Activated naive CD4-positive, alpha-beta T cell treated with anti-CD3 and anti-CD28 coated beads, Interleukin-2, amount 10 ng/mL, durations not matched to agents 7 days and 5 days (primary cell): Measurements from ENCODE around the gene POLQ.

Source experiments
- CTCF ChIA-PET: fragments of 350-600 bp; sonication (Branson Sonifier 250); formaldehyde crosslinking; loops from one replicate; lab custom pipeline; 2021; ENCODE audit warnings: antibody characterized with exemption; lab: Charles Lee
- DNase-seq: peaks from one replicate; pipeline ENCODE4 v3.0.0-alpha.2; 2020
- H3K27ac Mint-ChIP-seq: one replicate; pipeline ENCODE4 v1.8.0; 2021; ENCODE audit warnings: mild to moderate bottlenecking, moderate library complexity, mixed read lengths
- H3K27me3 Mint-ChIP-seq: one replicate; pipeline ENCODE4 v1.8.0; 2021; ENCODE audit warnings: mild to moderate bottlenecking, mixed read lengths
- H3K36me3 Mint-ChIP-seq: one replicate; pipeline ENCODE4 v1.8.0; 2021; ENCODE audit warnings: mixed read lengths
- H3K4me1 Mint-ChIP-seq: one replicate; pipeline ENCODE4 v1.8.0; 2021; ENCODE audit warnings: mixed read lengths
- H3K4me3 Mint-ChIP-seq: one replicate; pipeline ENCODE4 v1.8.0; 2021; ENCODE audit warnings: mild to moderate bottlenecking, moderate library complexity, mixed read lengths
- H3K9me3 Mint-ChIP-seq: one replicate; pipeline ENCODE4 v1.8.0; 2021; ENCODE audit warnings: mixed read lengths

The POLQ gene

DNA sequence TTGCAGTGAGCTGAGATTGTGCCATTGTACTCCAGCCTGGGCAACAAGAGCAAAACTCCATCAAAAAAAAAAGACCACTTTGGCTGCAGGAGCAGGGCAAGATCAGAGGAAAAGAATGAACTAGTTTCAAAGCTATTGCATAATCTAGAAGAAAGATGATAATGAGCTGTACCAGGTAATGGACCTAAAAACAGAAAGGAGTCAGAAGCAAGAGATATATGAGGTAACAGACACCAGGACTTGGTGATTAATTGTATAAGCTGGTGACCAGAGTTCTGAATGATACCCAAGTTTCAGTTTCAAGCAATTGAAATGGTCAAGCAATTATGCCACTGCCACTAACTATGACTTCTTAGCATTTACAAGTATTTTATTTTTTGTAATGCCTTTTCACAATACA is 2.9 kb downstream of the POLQ start:
- Mint-ChIP-seq H3K27me3 (no peaks in the 10 kb centered on the region), H3K4me3 (no peak overlapping the region), H3K36me3 (peaks cover 24% of the 10 kb centered on the region), H3K9me3 (no peaks in the 10 kb centered on the region), H3K4me1 (peaks cover 43% of the 10 kb centered on the region), H3K27ac (no peak overlapping the region)
- no peak for DNase-seq
- CTCF ChIA-PET, result no interaction called here

DNA sequence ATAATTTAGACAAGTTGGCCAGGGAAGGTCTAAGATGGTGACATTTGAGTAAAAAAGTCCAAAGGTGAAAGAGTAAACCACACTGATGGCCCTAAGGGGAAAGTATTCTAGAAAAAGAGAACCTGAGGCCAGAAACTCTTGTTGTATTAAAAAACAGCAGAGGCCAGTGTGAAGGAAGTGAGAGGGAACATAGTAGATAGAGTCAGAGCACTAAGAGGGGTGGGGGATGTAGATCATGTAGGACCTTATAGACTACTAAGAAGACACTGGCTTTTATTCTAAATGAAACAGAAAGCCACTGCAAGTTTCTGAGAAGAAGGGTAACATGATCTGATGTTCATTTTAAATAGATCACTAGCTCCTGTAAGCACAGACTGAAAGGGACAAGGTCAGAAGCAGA is 14.5 kb downstream of the POLQ start:
- CTCF ChIA-PET, result no interaction called here
- Mint-ChIP-seq H3K27ac (no peak overlapping the region), H3K36me3 (peaks cover 40% of the 10 kb centered on the region)

DNA sequence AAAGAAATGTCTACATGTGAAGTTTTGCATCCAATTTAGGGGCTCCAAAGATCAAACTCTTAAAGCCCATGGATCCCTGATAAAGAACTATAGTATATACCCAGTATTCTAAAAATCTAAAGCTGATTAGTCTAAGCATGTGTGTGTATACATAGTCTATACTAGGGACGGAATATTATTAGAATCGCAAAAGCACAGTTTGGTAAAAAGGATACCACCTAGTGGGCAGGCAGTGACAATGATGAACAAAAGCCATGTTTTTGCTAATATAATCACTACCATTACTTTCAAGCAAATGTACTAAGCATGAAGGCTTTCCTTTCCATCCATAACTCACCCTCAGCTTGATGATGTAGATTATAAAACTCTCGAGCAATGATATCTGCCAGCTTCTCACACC is 16.5 kb downstream of the POLQ start:
- no peak overlapping the region for H3K4me3 Mint-ChIP-seq
- no peaks in the 10 kb centered on the region for H3K9me3 Mint-ChIP-seq

More for the DNA sequence above, 14.5 kb downstream of the POLQ start:
- H3K9me3 Mint-ChIP-seq, result no peaks in the 10 kb centered on the region
- H3K27me3 Mint-ChIP-seq, result no peaks in the 10 kb centered on the region
- no peak overlapping the region for H3K4me3 Mint-ChIP-seq
- no peaks in the 10 kb centered on the region for H3K4me1 Mint-ChIP-seq
- no peak for DNase-seq

DNA sequence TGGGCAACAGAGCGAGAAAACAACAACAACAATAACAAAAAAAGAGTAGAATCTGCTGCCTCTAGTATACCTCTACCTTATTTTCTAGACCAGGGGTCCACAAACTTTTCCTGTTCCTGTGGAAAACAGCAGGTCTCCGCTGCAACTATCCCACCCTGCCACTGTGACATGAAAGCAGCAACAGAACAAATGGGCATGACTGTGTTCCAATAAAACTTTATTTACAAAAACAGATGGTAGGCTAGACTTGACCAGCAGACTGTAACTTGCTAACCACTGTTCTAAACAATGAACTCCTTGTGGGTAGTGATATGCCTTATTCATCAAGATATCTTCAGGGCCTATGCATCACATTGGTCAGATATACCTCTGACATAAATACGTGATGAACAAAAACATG is 25.3 kb downstream of the POLQ start:
- Mint-ChIP-seq H3K4me1 (no peaks in the 10 kb centered on the region), H3K36me3 (peaks cover 68% of the 10 kb centered on the region), H3K27ac (no peak overlapping the region), H3K27me3 (no peaks in the 10 kb centered on the region), H3K9me3 (peaks cover 14% of the 10 kb centered on the region), H3K4me3 (no peak overlapping the region)
- DNase-seq, result no peak
- CTCF ChIA-PET, result no interaction called here

More for the DNA sequence above, 16.5 kb downstream of the POLQ start:
- CTCF ChIA-PET, result interaction anchor here (1.0 kb wide), 1 partner anchor 9 kb away, joined by 4 read pairs; no protein-coding TSS in a partner anchor
- Mint-ChIP-seq H3K4me1 (no peaks in the 10 kb centered on the region), H3K27ac (no peak overlapping the region), H3K27me3 (no peaks in the 10 kb centered on the region), H3K36me3 (peaks cover 41% of the 10 kb centered on the region)
- no peak for DNase-seq

DNA sequence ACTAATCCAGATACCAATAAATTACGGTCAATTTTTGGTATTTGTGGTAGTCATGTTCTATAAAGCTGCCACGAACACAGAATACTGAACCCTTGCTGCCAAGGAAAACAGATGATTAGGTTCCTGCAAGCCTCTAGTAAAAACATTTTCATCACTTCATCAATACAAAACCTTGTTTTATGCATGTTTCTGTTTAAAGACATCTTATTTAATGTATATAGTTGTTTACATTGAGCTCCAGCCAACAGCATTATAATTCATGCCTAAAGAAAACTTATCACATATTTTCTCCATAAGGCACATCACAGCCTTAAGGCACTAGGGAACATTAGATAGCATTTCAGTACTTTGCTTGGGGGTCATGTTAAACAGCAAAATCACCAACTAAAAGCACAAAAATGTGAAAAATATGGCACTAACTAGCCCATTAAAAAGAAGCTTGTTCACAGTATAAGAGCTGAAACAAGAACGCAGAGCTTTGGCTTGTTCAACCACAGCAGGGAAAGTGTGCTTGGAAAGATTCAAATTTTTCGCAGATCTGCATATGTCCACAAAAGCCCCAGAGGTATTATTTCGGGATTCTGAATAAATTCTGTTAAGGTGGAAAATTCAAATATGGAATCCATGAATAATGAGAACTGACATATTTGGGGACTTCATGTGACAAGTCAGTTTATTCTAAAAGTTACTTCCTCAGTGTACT is 27.7 kb downstream of the POLQ start:
- Mint-ChIP-seq H3K4me3 (no peak overlapping the region), H3K4me1 (no peaks in the 10 kb centered on the region), H3K27ac (no peak overlapping the region), H3K27me3 (no peaks in the 10 kb centered on the region), H3K9me3 (peaks cover 14% of the 10 kb centered on the region), H3K36me3 (peaks cover 75% of the 10 kb centered on the region)
- DNase-seq, result no peak
- CTCF ChIA-PET, result no interaction called here

DNA sequence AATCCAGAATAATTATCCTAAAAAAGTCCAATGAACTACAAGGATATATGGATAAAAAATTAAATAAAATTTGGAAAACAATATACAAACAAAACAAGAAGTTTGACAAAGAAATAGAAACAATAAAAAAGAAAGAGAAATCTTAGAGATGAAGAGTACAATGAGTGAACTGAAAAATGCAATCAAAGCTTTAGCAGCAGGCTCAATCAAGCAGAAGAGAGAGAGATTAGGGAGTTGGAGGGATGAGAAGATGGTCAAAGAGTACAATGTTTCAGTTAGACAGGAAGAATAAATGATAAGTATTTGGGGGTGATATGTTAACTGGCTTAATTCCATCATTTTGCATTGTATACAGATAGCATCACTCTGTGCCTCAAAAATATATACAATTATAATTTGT is 29.9 kb downstream of the POLQ start:
- H3K9me3 Mint-ChIP-seq, result peaks cover 14% of the 10 kb centered on the region
- H3K27ac Mint-ChIP-seq, result no peak overlapping the region
- H3K4me1 Mint-ChIP-seq, result no peaks in the 10 kb centered on the region
- DNase-seq, result no peak
- no peak overlapping the region for H3K4me3 Mint-ChIP-seq
- H3K27me3 Mint-ChIP-seq, result no peaks in the 10 kb centered on the region
- CTCF ChIA-PET, result no interaction called here
- peaks cover 66% of the 10 kb centered on the region for H3K36me3 Mint-ChIP-seq

GRCh38 chr3:121515313-121515712 is 30.5 kb downstream of the POLQ start:
- Mint-ChIP-seq H3K27ac (no peak overlapping the region), H3K36me3 (peaks cover 62% of the 10 kb centered on the region), H3K4me3 (no peak overlapping the region), H3K4me1 (no peaks in the 10 kb centered on the region), H3K27me3 (no peaks in the 10 kb centered on the region), H3K9me3 (peaks cover 14% of the 10 kb centered on the region)
- DNase-seq, result no peak
- CTCF ChIA-PET, result no interaction called here

DNA sequence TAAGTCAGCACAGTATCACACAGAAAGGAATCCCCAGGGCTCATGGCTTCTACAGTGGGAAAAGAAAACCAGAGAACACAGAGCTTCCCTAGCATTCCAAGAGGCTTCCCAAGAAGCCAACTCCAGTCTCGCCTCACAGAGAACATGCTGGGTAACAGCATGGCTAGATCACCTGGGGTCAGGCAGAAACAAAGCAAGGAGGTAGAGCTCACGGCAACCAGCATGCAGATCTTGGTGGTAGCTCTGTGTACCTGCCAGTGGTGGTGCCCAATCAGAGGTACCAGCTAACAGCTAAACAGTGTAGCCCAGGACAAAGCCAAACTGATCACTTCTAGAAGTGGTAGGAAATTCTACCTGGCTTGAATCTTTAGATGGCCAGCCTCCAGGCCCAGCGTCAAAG is 31.3 kb downstream of the POLQ start:
- Mint-ChIP-seq H3K9me3 (peaks cover 14% of the 10 kb centered on the region), H3K4me1 (no peaks in the 10 kb centered on the region), H3K4me3 (no peak overlapping the region), H3K36me3 (peaks cover 62% of the 10 kb centered on the region), H3K27me3 (no peaks in the 10 kb centered on the region), H3K27ac (no peak overlapping the region)
- no peak for DNase-seq
- CTCF ChIA-PET, result no interaction called here

DNA sequence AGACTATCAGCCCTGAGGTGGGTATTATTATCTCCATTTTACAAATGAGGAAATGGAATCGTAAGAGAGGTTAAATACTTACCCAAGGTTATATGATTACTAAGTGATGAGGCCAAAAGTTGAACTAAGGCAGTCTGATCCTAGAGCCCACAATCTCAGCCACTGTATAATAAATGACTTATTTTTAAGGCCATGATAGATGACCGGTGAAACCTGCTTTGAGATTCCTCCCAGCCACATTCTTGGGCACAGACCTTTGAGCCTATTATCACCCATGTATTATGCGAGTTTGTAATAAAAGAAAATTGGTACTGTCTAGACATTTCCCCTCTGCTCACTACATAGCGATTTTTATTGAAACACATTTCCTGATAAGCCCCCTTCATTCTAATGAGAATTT is 37.4 kb downstream of the POLQ start:
- H3K27me3 Mint-ChIP-seq, result no peaks in the 10 kb centered on the region
- CTCF ChIA-PET, result no interaction called here
- H3K36me3 Mint-ChIP-seq, result peaks cover 50% of the 10 kb centered on the region
- no peak overlapping the region for H3K27ac Mint-ChIP-seq
- DNase-seq, result no peak
- no peaks in the 10 kb centered on the region for H3K9me3 Mint-ChIP-seq
- no peaks in the 10 kb centered on the region for H3K4me1 Mint-ChIP-seq
- no peak overlapping the region for H3K4me3 Mint-ChIP-seq

DNA sequence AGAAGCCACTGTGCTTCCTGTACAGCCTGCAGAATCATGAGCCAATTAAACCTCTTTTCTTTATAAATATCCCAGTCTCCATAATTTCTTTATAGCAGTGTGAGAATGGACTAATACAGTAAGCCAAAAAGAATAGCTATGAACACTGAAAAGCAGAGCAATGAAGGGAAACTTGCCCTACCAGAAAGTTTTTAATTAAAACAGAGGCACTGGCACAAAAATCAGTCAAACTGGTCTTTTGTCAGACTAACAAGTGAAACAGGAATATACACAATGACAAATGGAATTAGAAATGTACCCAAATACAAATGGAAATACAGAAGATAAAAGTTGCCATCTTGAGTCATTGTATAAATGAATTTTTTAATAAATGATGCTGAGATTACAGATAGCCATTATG is 40.5 kb downstream of the POLQ start:
- Mint-ChIP-seq H3K27ac (peak overlapping the region; percentile 39), H3K4me3 (no peak overlapping the region), H3K27me3 (no peaks in the 10 kb centered on the region), H3K36me3 (peaks cover 52% of the 10 kb centered on the region), H3K9me3 (no peaks in the 10 kb centered on the region), H3K4me1 (no peaks in the 10 kb centered on the region)
- no peak for DNase-seq
- CTCF ChIA-PET, result no interaction called here

DNA sequence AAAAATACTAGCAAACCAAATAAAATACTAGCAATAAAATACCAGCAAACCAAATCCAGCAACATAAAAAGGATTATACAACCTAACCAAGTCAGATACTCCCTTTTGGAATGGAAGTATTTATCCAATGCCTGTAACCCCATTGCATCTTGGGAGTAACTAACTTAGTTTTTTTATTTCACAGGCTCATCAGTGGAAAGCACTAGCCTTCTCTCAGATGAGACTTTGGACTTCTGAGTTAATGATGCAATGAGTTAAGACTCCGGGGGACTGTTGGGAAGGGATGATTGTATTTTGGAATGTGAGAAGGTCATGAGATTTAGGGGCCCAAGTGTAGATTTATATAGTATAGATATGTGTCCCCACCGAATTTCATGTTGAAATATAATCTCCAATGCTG is 41.2 kb downstream of the POLQ start:
- H3K27ac Mint-ChIP-seq, result no peak overlapping the region
- no peaks in the 10 kb centered on the region for H3K27me3 Mint-ChIP-seq
- no peak for DNase-seq
- CTCF ChIA-PET, result no interaction called here
- no peak overlapping the region for H3K4me3 Mint-ChIP-seq
- H3K4me1 Mint-ChIP-seq, result no peaks in the 10 kb centered on the region
- H3K36me3 Mint-ChIP-seq, result peaks cover 48% of the 10 kb centered on the region
- no peaks in the 10 kb centered on the region for H3K9me3 Mint-ChIP-seq

DNA sequence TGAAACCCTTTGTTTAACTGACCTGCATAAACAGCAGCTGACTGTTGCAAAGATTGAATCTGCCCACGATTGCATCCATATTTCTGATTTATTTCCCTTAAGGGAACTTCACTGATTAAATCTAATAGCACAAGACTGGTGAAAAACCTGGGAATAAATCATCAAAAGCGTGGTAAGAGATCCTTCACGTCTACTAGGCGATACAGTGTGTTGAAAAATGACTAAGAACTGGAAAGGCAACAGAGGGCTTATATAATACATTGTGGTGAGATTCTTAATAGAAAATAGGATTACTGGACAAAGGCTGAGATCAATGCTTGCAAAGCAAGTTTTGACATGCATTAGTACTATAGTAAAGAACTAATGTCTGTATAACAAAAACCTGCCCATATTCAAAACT is 49.0 kb downstream of the POLQ start:
- H3K36me3 Mint-ChIP-seq, result peaks cover 38% of the 10 kb centered on the region
- H3K4me1 Mint-ChIP-seq, result no peaks in the 10 kb centered on the region
- no peak overlapping the region for H3K27ac Mint-ChIP-seq
- no peaks in the 10 kb centered on the region for H3K27me3 Mint-ChIP-seq
- no peak overlapping the region for H3K4me3 Mint-ChIP-seq
- CTCF ChIA-PET, result interaction anchor here (0.7 kb wide), 1 partner anchor 799 kb away, joined by 3 read pairs; no protein-coding TSS in a partner anchor
- no peak for DNase-seq
- no peaks in the 10 kb centered on the region for H3K9me3 Mint-ChIP-seq

- DNase-seq, result no peak
- Mint-ChIP-seq H3K4me1 (no peaks in the 10 kb centered on the region), H3K27ac (no peak overlapping the region), H3K27me3 (no peaks in the 10 kb centered on the region), H3K4me3 (no peak overlapping the region), H3K9me3 (no peaks in the 10 kb centered on the region), H3K36me3 (peaks cover 55% of the 10 kb centered on the region)
- CTCF ChIA-PET, result no interaction called here
Measured at GRCh38 chr3:121493431-121493830, 52.4 kb downstream of the POLQ start.

DNA sequence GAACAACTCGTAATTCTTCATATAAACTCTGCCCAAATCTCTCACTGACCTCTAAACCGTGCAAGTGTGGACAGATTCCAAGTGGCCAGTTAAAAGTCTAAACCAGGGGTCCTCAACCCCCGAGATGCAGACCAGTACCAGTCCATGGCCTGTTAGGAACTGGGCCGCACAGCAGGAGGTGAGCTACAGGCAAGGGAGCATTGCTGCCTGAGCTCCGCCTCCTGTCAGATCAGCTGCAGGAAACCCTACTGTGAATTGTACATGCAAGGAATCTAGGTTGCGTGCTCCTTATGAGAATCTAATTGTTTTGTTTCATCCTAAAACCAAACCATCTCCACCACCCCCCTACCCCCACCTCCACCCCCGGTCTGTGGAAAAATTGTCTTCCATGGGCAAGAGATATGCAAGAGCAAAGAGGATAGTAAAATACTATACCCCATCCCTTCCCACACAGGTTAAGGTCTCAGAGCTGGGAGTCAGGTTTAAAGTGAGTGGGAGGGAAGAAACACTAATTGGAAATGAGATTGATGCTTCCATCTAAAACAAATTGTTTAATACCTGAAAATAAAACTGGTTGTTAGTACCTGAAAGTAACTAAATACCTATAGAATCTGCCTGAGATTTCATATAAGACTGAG is 54.0 kb downstream of the POLQ start:
- H3K36me3 Mint-ChIP-seq, result peaks cover 57% of the 10 kb centered on the region
- CTCF ChIA-PET, result interaction anchor here (0.8 kb wide), 1 partner anchor 52 kb away, joined by 3 read pairs; no protein-coding TSS in a partner anchor

DNA sequence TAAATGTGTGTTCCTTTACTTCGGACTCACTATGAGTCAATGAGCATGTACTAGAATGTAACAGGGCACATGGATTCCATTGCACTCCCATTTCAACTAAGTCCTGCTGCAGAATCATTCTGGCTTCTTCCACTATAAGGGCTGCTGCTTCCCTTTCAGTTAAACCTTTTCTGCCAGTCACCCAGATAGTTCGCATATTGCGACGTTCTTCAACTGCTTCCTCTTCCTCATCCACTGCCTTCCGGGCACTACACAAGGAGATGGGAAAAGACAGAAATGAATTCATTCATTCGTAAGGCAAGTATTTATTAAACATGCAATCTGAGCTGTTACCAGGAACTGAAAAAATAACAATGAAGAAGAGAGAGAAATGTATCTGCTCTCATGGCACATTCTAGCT is 55.6 kb downstream of the POLQ start:
- H3K9me3 Mint-ChIP-seq, result no peaks in the 10 kb centered on the region
- no peak overlapping the region for H3K4me3 Mint-ChIP-seq
- no peaks in the 10 kb centered on the region for H3K27me3 Mint-ChIP-seq
- DNase-seq, result no peak
- CTCF ChIA-PET, result no interaction called here
- no peaks in the 10 kb centered on the region for H3K4me1 Mint-ChIP-seq
- H3K36me3 Mint-ChIP-seq, result peaks cover 50% of the 10 kb centered on the region
- no peak overlapping the region for H3K27ac Mint-ChIP-seq

More for the DNA sequence above, 54.0 kb downstream of the POLQ start:
- DNase-seq, result no peak
- H3K4me1 Mint-ChIP-seq, result no peaks in the 10 kb centered on the region
- H3K9me3 Mint-ChIP-seq, result no peaks in the 10 kb centered on the region
- no peak overlapping the region for H3K27ac Mint-ChIP-seq
- no peak overlapping the region for H3K4me3 Mint-ChIP-seq
- no peaks in the 10 kb centered on the region for H3K27me3 Mint-ChIP-seq
